MCF 10A (cell line): ENCODE data around the gene TEX51. TPM values are rescaled to one million over a fixed set of nuclear protein-coding genes. Genes with fewer than 3 reads are reported as not detected.

Experiments
- BruUV-seq: library from RNA; stranded (reverse); fragments of 400-500 nt; replicated peaks from 2 replicates; lab custom pipeline; 2021; lab: Mats Ljungman, UMichigan
- CTCF ChIA-PET: fragments of 300-600 bp; sonication (Branson Sonifier 250); formaldehyde crosslinking; extraction: SDS; loops from one replicate; lab custom pipeline; 2021; ENCODE audit warnings: antibody characterized with exemption, inconsistent platforms; lab: Yijun Ruan, JAX
- POLR2A ChIA-PET: fragments of 300-600, 350-650 bp; sonication (Branson Sonifier 250); formaldehyde crosslinking; extraction: SDS; loops from one replicate; lab custom pipeline; 2020; ENCODE audit warnings: antibody characterized with exemption, inconsistent platforms; lab: Yijun Ruan, JAX
- DNase-seq: peaks from one replicate; pipeline ENCODE4 v3.0.0-alpha.2; 2018; ENCODE audit not compliant: unreplicated experiment
- H3K27ac Mint-ChIP-seq: one replicate; pipeline ENCODE4 v1.8.0; 2022; ENCODE audit warnings: mild to moderate bottlenecking, low read depth, mixed read lengths; ENCODE audit not compliant: unreplicated experiment
- H3K27me3 Mint-ChIP-seq: one replicate; pipeline ENCODE4 v1.8.0; 2022; ENCODE audit warnings: mixed read lengths; ENCODE audit not compliant: insufficient read depth, unreplicated experiment
- H3K36me3 Mint-ChIP-seq: one replicate; pipeline ENCODE4 v1.8.0; 2022; ENCODE audit warnings: mild to moderate bottlenecking, moderate library complexity, mixed read lengths; ENCODE audit not compliant: insufficient read depth, unreplicated experiment
- H3K4me1 Mint-ChIP-seq: one replicate; pipeline ENCODE4 v1.8.0; 2022; ENCODE audit warnings: mixed read lengths; ENCODE audit not compliant: insufficient read depth, unreplicated experiment
- H3K4me3 Mint-ChIP-seq: one replicate; pipeline ENCODE4 v1.8.0; 2022; ENCODE audit warnings: mild to moderate bottlenecking, moderate library complexity, mixed read lengths; ENCODE audit not compliant: unreplicated experiment
- H3K9me3 Mint-ChIP-seq: one replicate; pipeline ENCODE4 v1.8.0; 2022; ENCODE audit warnings: mixed read lengths; ENCODE audit not compliant: unreplicated experiment
- intact Hi-C: fragments of 100-400 bp; cut with micrococcal nuclease; formaldehyde crosslinking; loops from 2 replicates; pipeline ENCODE4 v1.14.1; 2022
- total RNA-seq: library from RNA; stranded (reverse); gene quantifications from 2 replicates; pipeline ENCODE4 v1.2.3, GENCODE V29; 2022
- TF ChIP-seq, protein P1 (sequence below): fragments of 200-600 bp; IDR thresholded peaks from one replicate; pipeline ENCODE4 v1.8.0; 2022; ENCODE audit warnings: antibody characterized with exemption, mild to moderate bottlenecking; ENCODE audit not compliant: unreplicated experiment

Gene TEX51
- total RNA-seq, 1 experiment from 2014 or later: not detected

DNA sequence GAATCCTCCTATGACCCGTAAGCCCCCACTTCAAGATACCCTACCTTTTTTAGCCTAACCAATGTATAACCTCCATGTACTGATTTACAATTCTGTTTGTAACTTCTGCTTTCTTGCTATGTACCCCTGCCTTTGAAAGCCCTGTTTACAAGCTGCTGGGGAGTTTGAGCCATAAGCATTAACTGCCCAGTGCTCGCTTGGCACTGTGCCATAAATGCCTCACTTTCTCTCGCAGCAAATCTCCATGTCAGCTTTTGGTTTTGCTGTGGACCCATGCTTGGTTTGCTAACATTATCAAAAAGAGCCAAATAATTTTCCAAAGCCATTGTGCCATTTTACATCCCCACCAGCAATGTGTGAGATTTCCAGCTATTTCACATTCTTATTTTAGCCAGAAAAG, 51.8 kb downstream of the TEX51 start:
- no peaks in the 10 kb centered on the region for H3K9me3 Mint-ChIP-seq
- no peaks in the 10 kb centered on the region for H3K4me1 Mint-ChIP-seq
- H3K27ac Mint-ChIP-seq: no peak overlapping the region
- no TSS peak for BruUV-seq
- H3K27me3 Mint-ChIP-seq: peaks cover 51% of the 10 kb centered on the region
- TF ChIP-seq, protein P1, sequence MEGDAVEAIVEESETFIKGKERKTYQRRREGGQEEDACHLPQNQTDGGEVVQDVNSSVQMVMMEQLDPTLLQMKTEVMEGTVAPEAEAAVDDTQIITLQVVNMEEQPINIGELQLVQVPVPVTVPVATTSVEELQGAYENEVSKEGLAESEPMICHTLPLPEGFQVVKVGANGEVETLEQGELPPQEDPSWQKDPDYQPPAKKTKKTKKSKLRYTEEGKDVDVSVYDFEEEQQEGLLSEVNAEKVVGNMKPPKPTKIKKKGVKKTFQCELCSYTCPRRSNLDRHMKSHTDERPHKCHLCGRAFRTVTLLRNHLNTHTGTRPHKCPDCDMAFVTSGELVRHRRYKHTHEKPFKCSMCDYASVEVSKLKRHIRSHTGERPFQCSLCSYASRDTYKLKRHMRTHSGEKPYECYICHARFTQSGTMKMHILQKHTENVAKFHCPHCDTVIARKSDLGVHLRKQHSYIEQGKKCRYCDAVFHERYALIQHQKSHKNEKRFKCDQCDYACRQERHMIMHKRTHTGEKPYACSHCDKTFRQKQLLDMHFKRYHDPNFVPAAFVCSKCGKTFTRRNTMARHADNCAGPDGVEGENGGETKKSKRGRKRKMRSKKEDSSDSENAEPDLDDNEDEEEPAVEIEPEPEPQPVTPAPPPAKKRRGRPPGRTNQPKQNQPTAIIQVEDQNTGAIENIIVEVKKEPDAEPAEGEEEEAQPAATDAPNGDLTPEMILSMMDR: no peak
- DNase-seq: no peak
- H3K36me3 Mint-ChIP-seq: no peaks in the 10 kb centered on the region
- no peak overlapping the region for H3K4me3 Mint-ChIP-seq
- ChIA-PET POLR2A (no interaction called here), CTCF (interaction anchor here (0.6 to 0.7 kb wide), 3 partner anchors 20 to 180 kb away, joined by 3 to 5 read pairs (median 4); no protein-coding TSS in a partner anchor)
- intact Hi-C loops: no loop called here

Other genes starting within 250 kb of the TEX51 start
- gene GYPC, start 242.7 kb upstream of the TEX51 start, total RNA-seq: not detected in 2 replicates
- gene BIN1, start 208.3 kb downstream of the TEX51 start, total RNA-seq: 22.4 and 29.6 TPM in 2 replicates